Kidney (tissue), 14 donors: ENCODE results near the gene CCDC15. TPM values are rescaled to one million over a fixed set of nuclear protein-coding genes. Genes with fewer than 3 reads are reported as not detected.
A peak's percentile ranks its signal among the peaks of the same experiment; 100 is the strongest.
"Not testable (repeated sequence)": the region's sequence is repeated elsewhere in the genome, so short reads cannot be mapped to it uniquely, and the experiment has no call there.

Source experiments
- DNase-seq, 5 donors: peaks; one replicate each; pipeline ENCODE4 v3.0.0-alpha.2; 2013 to 2020
- FAIRE-seq: peaks from 2 replicates; lab custom pipeline; 2012; peaks lifted over from hg19 to GRCh38; lab: Jason Lieb, UNC
- H3K27ac ChIP-seq, 2 donors: one replicate each; pipeline ENCODE4 v1.7.0; 2013; ENCODE audit warnings: low read depth in 2 of 2, low read length in 2 of 2, inconsistent platforms in 1 of 2
- H3K27me3 ChIP-seq: one replicate; pipeline ENCODE4 v1.7.1; 2013; ENCODE audit warnings: low read length, inconsistent platforms; ENCODE audit not compliant: control insufficient read depth, insufficient read depth
- H3K36me3 ChIP-seq, 3 donors: one replicate each; pipeline versions ENCODE4 v1.7.0 to v1.7.1; 2013; ENCODE audit warnings: low read length in 3 of 3, control low read depth in 1 of 3, inconsistent platforms in 1 of 3; ENCODE audit not compliant: insufficient read depth in 3 of 3, control insufficient read depth in 2 of 3
- H3K4me1 ChIP-seq, 3 donors: one replicate each; pipeline versions ENCODE4 v1.7.0 to v1.7.1; 2013; ENCODE audit warnings: low read length in 3 of 3, inconsistent platforms in 1 of 3, low read depth in 1 of 3; ENCODE audit not compliant: control insufficient read depth in 2 of 3, insufficient read depth in 2 of 3
- H3K4me3 ChIP-seq, 3 donors: one replicate each; pipeline versions ENCODE4 v1.7.0 to v1.8.1; 2013; ENCODE audit warnings: low read length in 3 of 3, control low read depth in 1 of 3, inconsistent platforms in 1 of 3
- H3K9ac ChIP-seq, 3 donors: one replicate each; pipeline versions ENCODE4 v1.7.0 to v1.7.1; 2013; ENCODE audit warnings: low read length in 3 of 3, control low read depth in 1 of 3, inconsistent platforms in 1 of 3
- H3K9me3 ChIP-seq, 3 donors: one replicate each; pipeline versions ENCODE4 v1.7.0 to v1.7.1; 2013; ENCODE audit warnings: low read length in 3 of 3, control low read depth in 1 of 3, inconsistent platforms in 1 of 3; ENCODE audit not compliant: control insufficient read depth in 2 of 3, insufficient read depth in 1 of 3
- CTCF ChIP-seq: IDR thresholded peaks from 3 replicates; pipeline ENCODE4 v1.5.1; 2012; ENCODE audit warnings: mild to moderate bottlenecking, moderate library complexity, borderline replicate concordance; ENCODE audit not compliant: insufficient read depth; ENCODE audit errors: extremely low read depth
- intact Hi-C: fragments of 100-400 bp; cut with DNase I; formaldehyde crosslinking; loops from one replicate; pipeline ENCODE4 v1.11.1; 2022
- polyA plus RNA-seq: library from polyadenylated mRNA; stranded (reverse); fragments of 350-450 nt; fragmentation: Illumina TruSeq; extraction: RNeasy Lipid Tissue Mini Kit (QIAGEN cat#74804); gene quantifications from one replicate; pipeline ENCODE4 v1.2.3, GENCODE V29; 2014; ENCODE audit warnings: low read depth, low replicate concordance; ENCODE audit not compliant: insufficient read depth
- total RNA-seq: library from RNA; stranded (reverse); fragmentation: NEBNext Ultra II Directional; extraction: Animal tissue kit (Norgen Biotek cat#: 25700); gene quantifications from one replicate; pipeline ENCODE4 v1.2.1, GENCODE V29; 2021
- donor health status: control.
- donor health status: control.
- donor health status: control.
- donor health status: control.
- donor health status: control.
- donor health status: DM: yes; HTN: yes; CAD: no.
- donor health status: Normal renal cell carcinoma (clear cell type).

The CCDC15 gene
- total and polyA plus RNA-seq, 2 donors from 2014 or later: 0.22 to 1.5 TPM

- Histone ChIP-seq H3K9ac (no peak overlapping the region), H3K36me3 (no peaks in the 10 kb centered on the region), H3K4me1 (no peaks in the 10 kb centered on the region), H3K27ac (no peak overlapping the region), H3K4me3 (no peak overlapping the region), H3K27me3 (no peaks in the 10 kb centered on the region), H3K9me3 (no peaks in the 10 kb centered on the region)
- FAIRE-seq (no peak), DNase-seq (no peak)
- intact Hi-C loops: no loop called here
- TF ChIP-seq CTCF: no peak
Measured at GRCh38 chr11:125022551-125022950, 68.5 kb downstream of the CCDC15 start.

GRCh38 chr11:125025968-125026367 lies 72.0 kb downstream of the CCDC15 start:
- Histone ChIP-seq H3K27ac (no peak overlapping the region), H3K27me3 (no peaks in the 10 kb centered on the region), H3K9ac (no peak overlapping the region), H3K9me3 (no peaks in the 10 kb centered on the region), H3K4me1 (no peaks in the 10 kb centered on the region), H3K4me3 (no peak overlapping the region), H3K36me3 (no peaks in the 10 kb centered on the region)
- FAIRE-seq (no peak), DNase-seq (peak in 1 of 5 donors; percentile 1)
- TF ChIP-seq CTCF: no peak
- intact Hi-C loops: no loop called here

- H3K4me3 ChIP-seq, FAIRE-seq, H3K9ac ChIP-seq, H3K9me3 ChIP-seq, H3K27me3 ChIP-seq, H3K36me3 ChIP-seq, H3K4me1 ChIP-seq, intact Hi-C loops, DNase-seq, H3K27ac ChIP-seq: not testable (repeated sequence)
Measured at GRCh38 chr11:125029431-125029830, 75.4 kb downstream of the CCDC15 start.

- Histone ChIP-seq H3K27me3 (no peaks in the 10 kb centered on the region), H3K9me3 (peaks cover 0 to 7% (median 0%) of the 10 kb centered on the region in 3 donors), H3K9ac (no peak overlapping the region), H3K4me1 (no peaks in the 10 kb centered on the region), H3K4me3 (no peak overlapping the region), H3K27ac (no peak overlapping the region), H3K36me3 (no peaks in the 10 kb centered on the region)
- intact Hi-C loops: no loop called here
- no peak for TF ChIP-seq CTCF
- FAIRE-seq: no peak
- DNase-seq: no peak
Measured at GRCh38 chr11:125036933-125037332, 82.9 kb downstream of the CCDC15 start.
